ENCODE data around the gene USP32. TPM values are rescaled to one million over a fixed set of nuclear protein-coding genes. Genes with fewer than 3 reads are reported as not detected.

The USP32 gene
- total and polyA plus RNA-seq, 12 donors, result 22.0 to 99.3 (median 54.4) TPM

DNA sequence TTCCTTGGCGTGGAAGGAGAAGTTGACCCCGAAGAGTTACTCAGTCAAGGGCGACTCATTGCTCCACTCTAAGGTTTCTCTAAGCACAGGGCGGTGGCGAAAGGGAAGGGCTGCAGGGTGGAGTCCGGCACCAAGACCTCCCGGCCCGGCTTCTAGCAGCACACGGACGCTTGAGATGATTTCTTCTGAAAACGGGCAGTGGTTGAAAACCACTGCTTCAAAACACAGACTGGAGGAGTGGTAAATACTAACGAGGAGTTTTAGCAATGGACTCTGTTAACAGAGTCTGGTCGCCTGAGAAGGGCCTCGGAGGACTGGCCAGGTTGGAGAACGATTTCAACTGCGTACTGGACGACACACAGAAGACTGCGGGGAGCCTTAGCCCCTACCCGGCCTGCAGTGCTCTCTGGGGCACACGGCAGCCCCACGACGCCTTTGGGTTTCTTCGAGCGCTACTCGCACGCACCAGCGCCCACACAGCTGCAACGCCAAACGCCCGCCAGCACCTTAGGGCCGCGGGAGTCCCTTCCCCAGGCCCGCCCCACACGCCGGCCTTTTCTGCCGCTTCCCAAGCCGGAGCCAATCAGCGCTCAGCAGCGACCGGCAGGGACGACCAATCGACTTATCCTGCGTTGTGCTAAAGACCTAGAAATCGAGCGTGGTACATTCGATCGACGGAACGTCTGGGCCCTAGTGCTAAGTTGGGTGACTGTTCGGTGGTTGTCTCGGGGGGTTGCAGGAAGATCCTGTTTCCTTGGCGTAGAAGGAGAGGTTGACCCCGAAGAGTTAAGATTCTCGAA, 256.6 kb downstream of the USP32 start:
- H3K4me3 ChIP-seq, result peak overlapping the region in 3 of 4 donors; percentile 50 to 66 (median 58)
- 2 to 10% (median 4%) methylated on average over 17 to 54 of the region's 54 CpGs for WGBS, 4 donors
- H3K27ac ChIP-seq, result peak overlapping the region; percentile 3 to 87 (median 49)

GRCh38 chr17:60134396-60135150, 257.4 kb downstream of the USP32 start:
- 11 to 13% (median 12%) methylated on average over 15 to 16 of the region's 16 CpGs for WGBS, 4 donors
- Histone ChIP-seq H3K27ac (peak overlapping the region in 4 of 5 donors; percentile 3 to 87 (median 60)), H3K4me1 (replicated peaks in 1 of 2) (peaks cover 8 to 17% of the 10 kb centered on the region in 2 donors), H3K4me3 (peak overlapping the region in 3 of 4 donors; percentile 50 to 66 (median 58)), H3K36me3 (replicated peaks in 1 of 2) (no peaks in the 10 kb centered on the region), H3K9me3 (replicated peaks in 1 of 3) (no peaks in the 10 kb centered on the region), H3K27me3 (peaks cover 13% of the 10 kb centered on the region)
- DNase-seq, result peak in 3 of 7 donors; percentile 26 to 46 (median 43)
- no peak for TF ChIP-seq POLR2A (IDR thresholded peaks at IDR 0.05)
- TF ChIP-seq CTCF (IDR thresholded peaks at IDR 0.05), result no peak
- intact Hi-C loops (cut with DNase I), result no loop called here

More for the DNA sequence above, 256.6 kb downstream of the USP32 start:
- Histone ChIP-seq H3K36me3 (replicated peaks in 1 of 2) (no peaks in the 10 kb centered on the region), H3K9me3 (replicated peaks in 1 of 3) (no peaks in the 10 kb centered on the region), H3K4me1 (replicated peaks in 1 of 2) (peaks cover 8 to 23% of the 10 kb centered on the region in 2 donors), H3K27me3 (peaks cover 21% of the 10 kb centered on the region)
- TF ChIP-seq POLR2A (IDR thresholded peaks at IDR 0.05), result peak; percentile 48 to 80
- no peak for TF ChIP-seq CTCF (IDR thresholded peaks at IDR 0.05)
- intact Hi-C loops (cut with DNase I), result no loop called here
- peak; percentile 87 to 93 (median 90) for DNase-seq

DNA sequence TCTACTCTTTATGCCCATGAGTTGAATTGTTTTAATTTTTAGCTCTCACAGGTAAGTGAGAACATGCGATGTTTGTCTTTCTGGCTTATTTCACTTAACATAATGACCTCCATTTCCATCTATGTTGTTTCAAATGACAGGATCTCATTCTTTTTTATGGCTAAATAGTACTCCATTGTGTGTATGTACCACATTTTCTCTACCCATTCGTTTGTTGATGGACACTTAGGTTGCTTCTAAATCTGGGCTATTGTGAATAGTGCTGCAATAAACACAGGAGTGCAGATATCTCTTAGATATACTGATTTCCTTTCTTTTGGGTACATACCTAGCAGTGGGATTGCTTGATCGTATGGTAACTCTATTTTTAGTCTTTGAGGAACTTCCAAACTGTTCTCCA, 261.5 kb downstream of the USP32 start:
- 77 to 83% (median 83%) methylated on average over 3 of the region's 3 CpGs for WGBS, 4 donors

More for the DNA sequence above, 261.5 kb downstream of the USP32 start:
- H3K9me3 ChIP-seq (replicated peaks in 1 of 3), result no peaks in the 10 kb centered on the region
- intact Hi-C loops (cut with DNase I), result no loop called here
- TF ChIP-seq POLR2A (IDR thresholded peaks at IDR 0.05) (no peak), CTCF (IDR thresholded peaks at IDR 0.05) (no peak)
- no peak for DNase-seq
- H3K27ac ChIP-seq, result no peak overlapping the region
- peaks cover 8 to 9% of the 10 kb centered on the region in 2 donors for H3K4me1 ChIP-seq (replicated peaks in 1 of 2)
- H3K27me3 ChIP-seq, result no peaks in the 10 kb centered on the region
- H3K36me3 ChIP-seq (replicated peaks in 1 of 2), result no peaks in the 10 kb centered on the region
- H3K4me3 ChIP-seq, result no peak overlapping the region
